GM12874 (cell line): ENCODE results near the gene MAP4K4.

Experiments used
- CTCF ChIP-seq: IDR thresholded peaks from 2 replicates; pipeline ENCODE4 v1.5.1; 2011; ENCODE audit warnings: low read depth, mild to moderate bottlenecking, control low read depth, low read length, moderate library complexity; ENCODE audit not compliant: insufficient read depth

The MAP4K4 gene

GRCh38 chr2:101679801-101680487 lies 17.6 kb upstream of the MAP4K4 start:
- TF ChIP-seq CTCF: no peak

DNA sequence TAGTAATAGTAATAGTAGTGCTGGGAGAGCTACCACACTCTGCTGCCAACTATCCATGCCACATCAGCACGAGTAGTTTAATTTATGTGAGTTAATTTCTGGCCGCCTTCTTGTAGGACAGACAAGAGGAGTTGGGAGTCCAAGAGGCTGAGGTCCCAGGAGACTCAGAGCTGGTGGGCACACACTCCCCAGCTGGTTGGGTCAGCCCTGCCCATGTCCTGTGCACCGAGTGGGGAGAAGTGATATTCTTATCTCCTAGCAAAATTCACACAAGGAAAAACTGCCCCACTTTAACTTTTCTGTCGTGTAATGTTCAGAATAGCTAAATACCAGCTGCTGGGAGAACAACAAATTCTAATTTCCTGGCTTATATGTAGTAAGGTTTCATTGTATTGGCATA lies 15.2 kb upstream of the MAP4K4 start:
- TF ChIP-seq CTCF: no peak

DNA sequence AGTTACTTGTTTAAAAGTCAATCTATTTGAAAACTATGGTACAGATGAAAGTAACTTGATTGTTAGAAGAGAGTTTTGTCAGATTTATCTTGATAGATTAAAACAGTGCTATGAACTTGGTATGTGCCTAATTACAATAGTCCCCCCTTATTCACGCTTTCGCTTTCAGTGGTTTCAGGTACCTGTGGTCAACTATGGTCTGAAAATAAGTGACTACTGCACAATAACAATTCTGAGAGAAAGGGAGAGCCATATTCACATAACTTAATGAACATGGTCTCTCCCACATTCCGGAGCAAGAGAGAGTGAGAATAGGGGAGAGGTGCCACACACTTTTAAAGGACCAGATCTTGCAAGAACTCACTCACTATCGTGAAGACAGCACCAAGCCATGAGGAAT lies 13.2 kb upstream of the MAP4K4 start:
- TF ChIP-seq CTCF: no peak

DNA sequence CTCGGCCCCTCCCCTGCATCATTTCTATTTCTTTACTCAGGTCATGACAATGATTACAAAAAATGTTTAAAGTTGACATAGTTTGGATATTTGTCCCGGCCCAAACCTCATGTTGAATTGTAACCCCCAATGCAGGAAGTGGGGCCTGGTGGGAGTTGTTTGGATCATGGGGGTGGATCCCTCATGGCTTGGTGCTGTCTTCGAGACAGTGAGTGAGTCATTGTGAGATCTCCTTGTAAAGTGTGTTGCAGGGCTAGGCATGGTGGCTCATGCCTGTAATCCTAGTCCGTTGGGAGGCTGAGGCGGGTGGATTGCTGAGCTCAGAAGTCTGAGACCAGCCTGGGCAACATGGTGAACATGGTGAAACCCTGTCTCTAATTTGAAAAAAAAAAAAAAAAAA lies 9.2 kb upstream of the MAP4K4 start:
- no peak for TF ChIP-seq CTCF

DNA sequence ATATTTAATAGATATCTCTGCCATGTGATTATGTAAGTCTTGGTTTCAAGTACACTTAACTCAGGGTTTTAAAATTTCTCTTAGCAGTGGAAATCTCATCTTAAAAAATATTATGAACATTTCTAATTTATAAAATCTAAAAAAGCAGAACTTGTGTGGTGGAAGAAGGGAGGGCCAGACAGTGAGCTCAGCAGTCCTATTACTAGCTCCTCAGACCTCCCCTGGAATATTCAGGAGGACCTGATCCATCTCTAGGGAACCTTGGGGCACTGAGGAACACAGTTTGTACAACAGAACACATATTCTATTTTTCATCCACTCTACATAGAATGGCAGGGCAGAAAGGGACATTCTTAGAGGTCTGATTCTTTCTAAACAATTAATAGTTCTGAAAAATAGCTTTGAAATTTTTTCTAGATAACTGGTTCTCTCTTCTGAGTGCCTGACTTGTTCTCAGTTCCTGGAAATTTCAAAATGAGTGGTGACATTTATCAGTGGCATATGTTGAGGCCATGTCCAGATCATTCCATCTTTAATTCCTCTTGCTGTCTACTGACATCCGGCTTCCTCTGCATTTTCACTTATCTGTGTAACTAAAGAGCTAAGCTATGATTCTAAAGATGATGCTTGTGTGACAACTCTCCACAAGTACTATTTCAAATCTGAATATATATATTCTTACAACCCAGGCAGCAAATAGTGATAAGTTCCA lies 8.2 kb upstream of the MAP4K4 start:
- no peak for TF ChIP-seq CTCF

- no peak for TF ChIP-seq CTCF
Observed at GRCh38 chr2:101690547-101691152, 6.9 kb upstream of the MAP4K4 start.

DNA sequence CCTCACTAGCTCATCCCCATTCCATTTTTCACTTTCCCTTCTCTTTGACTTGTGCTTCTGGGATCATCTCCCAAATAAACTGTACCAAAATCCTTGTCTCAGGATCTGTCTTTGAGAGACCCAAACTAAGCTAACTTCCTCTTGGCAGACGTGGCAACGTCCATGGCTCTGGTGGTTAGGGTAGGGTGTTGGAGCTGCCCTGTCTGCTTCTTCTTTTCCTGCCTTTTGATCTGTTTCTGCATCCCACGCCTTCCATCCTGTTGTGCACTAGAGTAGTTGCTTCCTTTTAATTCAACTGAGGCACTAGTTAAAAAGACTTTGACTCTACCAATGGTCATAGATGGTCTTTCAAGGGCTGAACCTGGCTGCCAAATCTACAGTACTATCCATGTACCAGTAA lies 5.5 kb upstream of the MAP4K4 start:
- TF ChIP-seq CTCF: no peak
